ENCODE results near the gene MANF. TPM values are rescaled to one million over a fixed set of nuclear protein-coding genes. Genes with fewer than 3 reads are reported as not detected.

The MANF gene
- total RNA-seq, 1 experiment from 2014 or later, result 106 TPM

DNA sequence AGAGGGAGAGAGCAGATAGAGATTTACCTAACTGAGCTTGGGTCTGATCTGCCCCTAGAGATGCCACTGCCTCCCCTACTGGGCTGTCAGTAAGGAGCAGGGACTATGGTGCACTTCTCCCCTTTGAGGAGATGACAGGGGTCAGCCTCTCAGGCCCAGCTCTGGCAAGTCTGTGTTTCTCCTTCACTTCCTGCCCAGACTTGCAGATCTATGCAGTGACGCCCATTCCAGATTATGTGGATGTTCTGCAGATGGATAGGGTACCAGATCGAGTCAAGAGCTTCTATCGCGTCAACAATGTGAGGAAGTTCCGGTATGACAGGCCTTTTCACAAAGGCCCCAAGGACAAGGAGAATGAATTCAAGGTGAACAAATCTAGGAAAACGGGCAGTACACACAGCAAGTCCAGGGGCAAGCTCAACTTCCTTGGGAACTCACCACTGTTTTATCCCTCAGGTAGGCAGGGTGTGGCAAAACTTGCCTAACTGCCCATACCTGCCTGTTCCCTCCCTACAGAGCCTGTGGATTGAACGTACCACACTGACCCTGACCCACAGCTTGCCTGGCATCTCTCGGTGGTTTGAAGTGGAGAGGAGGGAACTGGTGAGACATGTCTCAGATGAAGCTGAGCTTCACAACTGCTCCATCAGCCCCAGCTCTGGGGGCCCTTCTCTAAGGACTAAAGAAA, 29.1 kb upstream of the MANF start:
- Histone ChIP-seq H3K27ac (ENCODE audit: low read depth, low read length, poor library complexity, severe bottlenecking) (no peak overlapping the region), H3K4me3 (ENCODE audit: low read depth, low read length, poor library complexity, severe bottlenecking) (no peak overlapping the region), H3K4me1 (ENCODE audit: insufficient read depth, low read length, poor library complexity, severe bottlenecking) (no peaks in the 10 kb centered on the region), H3K36me3 (ENCODE audit: insufficient read depth, low read length, poor library complexity, severe bottlenecking) (no peaks in the 10 kb centered on the region), H3K27me3 (replicated peaks; ENCODE audit: insufficient read depth, low read depth, low read length, poor library complexity) (no peaks in the 10 kb centered on the region), H3K9me3 (ENCODE audit: low read depth, low read length, poor library complexity, severe bottlenecking) (no peaks in the 10 kb centered on the region)
- no peak for DNase-seq (ENCODE audit: low spot score)
- ChIA-PET CTCF (no interaction called here), POLR2A (ENCODE audit: low non-redundant PET) (no interaction called here)
- intact Hi-C loops (cut with micrococcal nuclease; ENCODE audit: unreplicated experiment), result no loop called here
- no TSS peak for BruUV-seq (replicated peaks)
- TF ChIP-seq, protein P1, sequence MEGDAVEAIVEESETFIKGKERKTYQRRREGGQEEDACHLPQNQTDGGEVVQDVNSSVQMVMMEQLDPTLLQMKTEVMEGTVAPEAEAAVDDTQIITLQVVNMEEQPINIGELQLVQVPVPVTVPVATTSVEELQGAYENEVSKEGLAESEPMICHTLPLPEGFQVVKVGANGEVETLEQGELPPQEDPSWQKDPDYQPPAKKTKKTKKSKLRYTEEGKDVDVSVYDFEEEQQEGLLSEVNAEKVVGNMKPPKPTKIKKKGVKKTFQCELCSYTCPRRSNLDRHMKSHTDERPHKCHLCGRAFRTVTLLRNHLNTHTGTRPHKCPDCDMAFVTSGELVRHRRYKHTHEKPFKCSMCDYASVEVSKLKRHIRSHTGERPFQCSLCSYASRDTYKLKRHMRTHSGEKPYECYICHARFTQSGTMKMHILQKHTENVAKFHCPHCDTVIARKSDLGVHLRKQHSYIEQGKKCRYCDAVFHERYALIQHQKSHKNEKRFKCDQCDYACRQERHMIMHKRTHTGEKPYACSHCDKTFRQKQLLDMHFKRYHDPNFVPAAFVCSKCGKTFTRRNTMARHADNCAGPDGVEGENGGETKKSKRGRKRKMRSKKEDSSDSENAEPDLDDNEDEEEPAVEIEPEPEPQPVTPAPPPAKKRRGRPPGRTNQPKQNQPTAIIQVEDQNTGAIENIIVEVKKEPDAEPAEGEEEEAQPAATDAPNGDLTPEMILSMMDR (conservative IDR thresholded peaks at IDR 0.05; ENCODE audit: low read depth, low read length), result no peak
- no peak for TF ChIP-seq EZH2 (IDR thresholded peaks at IDR 0.05; ENCODE audit: borderline replicate concordance, low read depth, low read length, poor library complexity, severe bottlenecking)

- H3K27me3 ChIP-seq (replicated peaks; ENCODE audit: insufficient read depth, low read depth, low read length, poor library complexity), result no peaks in the 10 kb centered on the region
- H3K27ac ChIP-seq (ENCODE audit: low read depth, low read length, poor library complexity, severe bottlenecking), result no peak overlapping the region
- no peak overlapping the region for H3K4me3 ChIP-seq (ENCODE audit: low read depth, low read length, poor library complexity, severe bottlenecking)
- no peaks in the 10 kb centered on the region for H3K36me3 ChIP-seq (ENCODE audit: insufficient read depth, low read length, poor library complexity, severe bottlenecking)
- no peak for TF ChIP-seq EZH2 (IDR thresholded peaks at IDR 0.05; ENCODE audit: borderline replicate concordance, low read depth, low read length, poor library complexity, severe bottlenecking)
- TF ChIP-seq, protein P1 (conservative IDR thresholded peaks at IDR 0.05; ENCODE audit: low read depth, low read length), result no peak
- DNase-seq (ENCODE audit: low spot score), result no peak
- intact Hi-C loops (cut with micrococcal nuclease; ENCODE audit: unreplicated experiment), result no loop called here
- CTCF ChIA-PET, result no interaction called here
- no peaks in the 10 kb centered on the region for H3K4me1 ChIP-seq (ENCODE audit: insufficient read depth, low read length, poor library complexity, severe bottlenecking)
- POLR2A ChIA-PET (ENCODE audit: low non-redundant PET), result no interaction called here
- no peaks in the 10 kb centered on the region for H3K9me3 ChIP-seq (ENCODE audit: low read depth, low read length, poor library complexity, severe bottlenecking)
- BruUV-seq (replicated peaks), result no TSS peak
These were observed 27.2 kb upstream of the MANF start for GRCh38 chr3:51357856-51358255.

DNA sequence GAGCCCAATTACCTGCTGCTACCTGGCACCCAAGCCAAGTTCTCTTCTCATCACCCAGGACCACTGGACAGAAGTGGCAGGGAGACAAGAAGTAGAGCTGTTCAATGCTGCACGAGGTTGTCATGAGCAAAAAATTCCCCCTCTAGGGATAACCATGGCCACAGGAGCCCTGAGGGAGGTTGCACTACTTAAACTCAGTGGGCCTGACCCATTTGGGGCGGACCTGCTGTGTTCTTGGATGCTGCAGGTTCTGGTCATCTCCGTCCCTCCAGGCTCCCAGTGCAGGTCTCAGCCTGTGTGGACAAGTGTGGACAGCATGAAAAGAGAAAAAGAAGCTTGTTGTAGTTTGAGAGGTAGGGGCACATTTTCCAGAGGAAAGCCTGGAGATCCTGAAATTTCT, 26.1 kb upstream of the MANF start:
- no peak overlapping the region for H3K4me3 ChIP-seq (ENCODE audit: low read depth, low read length, poor library complexity, severe bottlenecking)
- no peak overlapping the region for H3K27ac ChIP-seq (ENCODE audit: low read depth, low read length, poor library complexity, severe bottlenecking)
- no peaks in the 10 kb centered on the region for H3K27me3 ChIP-seq (replicated peaks; ENCODE audit: insufficient read depth, low read depth, low read length, poor library complexity)
- no peaks in the 10 kb centered on the region for H3K4me1 ChIP-seq (ENCODE audit: insufficient read depth, low read length, poor library complexity, severe bottlenecking)
- H3K36me3 ChIP-seq (ENCODE audit: insufficient read depth, low read length, poor library complexity, severe bottlenecking), result no peaks in the 10 kb centered on the region
- intact Hi-C loops (cut with micrococcal nuclease; ENCODE audit: unreplicated experiment), result no loop called here
- no peak for DNase-seq (ENCODE audit: low spot score)
- no peak for TF ChIP-seq EZH2 (IDR thresholded peaks at IDR 0.05; ENCODE audit: borderline replicate concordance, low read depth, low read length, poor library complexity, severe bottlenecking)
- TF ChIP-seq, protein P1 (conservative IDR thresholded peaks at IDR 0.05; ENCODE audit: low read depth, low read length), result no peak
- no TSS peak for BruUV-seq (replicated peaks)
- ChIA-PET POLR2A (ENCODE audit: low non-redundant PET) (interaction anchor here (1.2 kb wide), 1 partner anchor 26 kb away, joined by 3 read pairs; the partner anchor contains the start of gene MANF), CTCF (no interaction called here)
- no peaks in the 10 kb centered on the region for H3K9me3 ChIP-seq (ENCODE audit: low read depth, low read length, poor library complexity, severe bottlenecking)

Data from A673 (cell line).